OCI-M2 (cell line): ENCODE results near the gene FUT8.
A peak's percentile ranks its signal among the peaks of the same experiment; 100 is the strongest.
"Not testable (repeated sequence)": the region's sequence is repeated elsewhere in the genome, so short reads cannot be mapped to it uniquely, and the experiment has no call there.

Source experiments
- DNase-seq: peaks from one replicate; lab custom pipeline; 2025; ENCODE audit not compliant: unreplicated experiment; lab: John Stamatoyannopoulos, UW

Gene FUT8

GRCh38 chr14:65415613-65416012 lies 3.1 kb downstream of the FUT8 start:
- no peak for DNase-seq

- no peak for DNase-seq
Observed at GRCh38 chr14:65419593-65420252, 7.2 kb downstream of the FUT8 start.

- DNase-seq: no peak
Observed at GRCh38 chr14:65421201-65421981, 8.9 kb downstream of the FUT8 start.

GRCh38 chr14:65422088-65422834 lies 9.7 kb downstream of the FUT8 start:
- DNase-seq: peak; percentile 48

- DNase-seq: no peak
Observed at GRCh38 chr14:65423982-65424381, 11.5 kb downstream of the FUT8 start.

- DNase-seq: no peak
Observed at GRCh38 chr14:65424531-65424930, 12.0 kb downstream of the FUT8 start.

- no peak for DNase-seq
Observed at GRCh38 chr14:65425885-65426284, 13.4 kb downstream of the FUT8 start.

GRCh38 chr14:65426902-65427301 lies 14.4 kb downstream of the FUT8 start:
- DNase-seq: not testable (repeated sequence)

GRCh38 chr14:65428691-65429090 lies 16.2 kb downstream of the FUT8 start:
- no peak for DNase-seq

GRCh38 chr14:65429757-65430156 lies 17.2 kb downstream of the FUT8 start:
- no peak for DNase-seq

GRCh38 chr14:65431245-65431644 lies 18.7 kb downstream of the FUT8 start:
- no peak for DNase-seq

GRCh38 chr14:65431951-65432350 lies 19.4 kb downstream of the FUT8 start:
- DNase-seq: no peak

- DNase-seq: no peak
Observed at GRCh38 chr14:65432361-65432948, 19.9 kb downstream of the FUT8 start.

GRCh38 chr14:65433157-65433556 lies 20.6 kb downstream of the FUT8 start:
- no peak for DNase-seq

GRCh38 chr14:65433646-65434045 lies 21.1 kb downstream of the FUT8 start:
- no peak for DNase-seq

- peak; percentile 30 for DNase-seq
Observed at GRCh38 chr14:65434216-65434850, 21.8 kb downstream of the FUT8 start.

- no peak for DNase-seq
Observed at GRCh38 chr14:65438266-65438933, 25.9 kb downstream of the FUT8 start.

GRCh38 chr14:65439117-65439516 lies 26.6 kb downstream of the FUT8 start:
- DNase-seq: no peak

GRCh38 chr14:65440230-65440629 lies 27.7 kb downstream of the FUT8 start:
- DNase-seq: no peak

GRCh38 chr14:65444230-65444629 lies 31.7 kb downstream of the FUT8 start:
- no peak for DNase-seq
